Lower leg skin (tissue), 3 donors: ENCODE measurements around the gene DNAH11.

Experiments used
- CTCF ChIP-seq, 3 donors: fragments of 450-650 bp; IDR thresholded peaks; one replicate each; pipeline ENCODE4 v1.5.1; 2016; ENCODE audit warnings: antibody characterized with exemption in 3 of 3, mild to moderate bottlenecking in 3 of 3, moderate library complexity in 2 of 3
- POLR2A ChIP-seq, 2 donors: fragments of 450-650 bp; IDR thresholded peaks; one replicate each; pipeline ENCODE4 v1.6.1; 2016 to 2017; ENCODE audit warnings: antibody characterized with exemption in 2 of 2, mild to moderate bottlenecking in 1 of 2, moderate library complexity in 1 of 2

GRCh38 chr7:21497072-21497471 is 45.8 kb upstream of the DNAH11 start:
- TF ChIP-seq CTCF (IDR thresholded peaks at IDR 0.05) = no peak
- no peak for TF ChIP-seq POLR2A (IDR thresholded peaks at IDR 0.05)
